Measurements from ENCODE around the gene MGAT5B.
A peak's percentile ranks its signal among the peaks of the same experiment; 100 is the strongest.
"Not testable (repeated sequence)": the region's sequence is repeated elsewhere in the genome, so short reads cannot be mapped to it uniquely, and the experiment has no call there.

MGAT5B gene

DNA sequence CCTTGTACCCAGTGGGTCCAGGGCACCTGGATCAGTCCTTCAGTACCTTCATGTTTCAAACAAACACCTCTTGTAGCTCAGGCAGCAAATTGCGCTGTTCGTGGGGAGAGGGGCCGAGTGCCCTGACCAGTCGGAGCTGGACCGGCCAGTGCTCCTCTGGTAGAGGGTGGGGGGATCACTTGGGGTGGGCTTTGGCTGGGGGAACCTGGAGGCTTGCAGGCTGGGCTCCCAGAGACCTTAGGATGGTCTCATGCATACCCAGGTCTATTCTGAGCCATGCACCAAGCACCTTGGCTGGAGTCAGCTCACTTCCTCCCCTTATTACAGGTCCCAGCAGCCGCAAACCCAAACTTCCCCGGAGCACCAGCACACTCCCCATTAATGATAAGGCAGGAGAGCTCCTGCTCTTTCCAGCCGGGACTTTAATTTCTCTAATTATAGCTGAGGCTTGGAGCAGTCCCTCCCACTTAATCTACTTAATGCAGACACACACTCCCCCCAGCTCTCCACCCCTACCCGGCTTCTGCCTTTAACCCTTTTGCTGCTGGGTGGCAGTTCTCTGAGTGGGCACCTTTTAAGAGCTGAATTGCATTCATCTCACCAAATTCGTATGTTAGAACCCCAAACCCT is 26.3 kb upstream of the MGAT5B start:
- Mint-ChIP-seq H3K4me1 (peaks cover 4% of the 10 kb centered on the region), H3K9me3 (no peaks in the 10 kb centered on the region), H3K27me3 (peaks cover 35% of the 10 kb centered on the region), H3K36me3 (no peaks in the 10 kb centered on the region), H3K4me3 (no peak overlapping the region), H3K27ac (no peak overlapping the region)

DNA sequence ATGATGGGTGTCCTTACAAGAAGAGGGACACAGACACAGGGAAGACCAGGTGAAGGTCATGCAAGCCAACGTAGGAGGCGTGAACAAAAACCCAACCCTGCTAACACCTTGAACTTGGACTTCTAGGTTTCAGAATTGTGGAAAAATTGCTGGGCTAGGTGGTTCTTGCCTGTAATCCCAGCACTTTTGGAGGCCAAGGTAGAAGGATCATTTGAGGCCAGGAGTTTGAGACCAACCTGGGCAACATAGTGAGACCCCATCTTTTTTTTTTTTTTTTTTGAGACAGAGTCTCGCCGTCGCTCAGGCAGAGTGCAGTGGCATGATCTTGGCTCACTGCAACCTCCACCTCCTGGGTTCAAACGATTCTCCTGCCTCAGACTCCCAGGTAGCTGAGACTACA is 25.1 kb upstream of the MGAT5B start:
- not testable (repeated sequence) for H3K36me3 Mint-ChIP-seq, H3K4me1 Mint-ChIP-seq
- peaks cover 38% of the 10 kb centered on the region for H3K27me3 Mint-ChIP-seq

DNA sequence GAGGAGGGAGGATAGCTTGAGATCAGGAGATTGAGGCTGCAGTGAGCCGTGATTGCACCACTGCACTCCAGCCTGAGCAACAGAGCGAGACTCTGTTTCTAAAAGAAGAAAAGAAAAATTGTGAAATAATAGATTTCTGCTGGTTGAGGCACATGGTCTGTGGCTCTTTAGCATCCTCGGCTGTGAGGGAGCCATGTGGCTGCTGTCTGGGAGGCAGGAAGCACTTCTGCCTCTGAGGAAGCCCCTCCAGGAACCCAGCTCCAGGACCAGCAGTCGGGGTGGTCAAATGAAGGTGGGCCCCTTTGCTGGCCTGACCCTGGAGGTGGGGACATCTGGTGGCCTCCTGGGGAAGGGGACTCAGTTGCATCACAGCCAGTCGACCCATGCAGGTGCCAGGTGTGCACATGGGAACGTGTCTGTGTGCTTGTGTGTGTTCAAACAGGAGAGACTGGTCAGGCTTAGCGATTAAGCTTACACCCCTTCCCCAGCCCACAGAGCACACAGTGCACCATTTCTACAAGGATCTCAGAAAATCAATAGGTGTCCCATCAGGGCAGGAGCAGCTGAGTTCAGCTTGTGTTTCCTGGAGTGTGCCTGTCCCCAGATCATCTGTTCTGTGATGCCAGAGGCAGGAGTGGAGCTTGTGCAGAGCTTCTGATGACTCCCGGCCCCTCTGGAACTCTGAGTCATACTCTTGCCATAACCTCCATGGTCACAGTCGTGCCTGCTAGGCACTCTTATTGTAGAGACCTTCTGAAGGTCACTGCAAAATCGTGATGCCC is 24.3 kb upstream of the MGAT5B start:
- Mint-ChIP-seq H3K36me3 (no peaks in the 10 kb centered on the region), H3K27ac (no peak overlapping the region), H3K4me3 (no peak overlapping the region), H3K9me3 (no peaks in the 10 kb centered on the region), H3K4me1 (peaks cover 4% of the 10 kb centered on the region), H3K27me3 (peaks cover 38% of the 10 kb centered on the region)

More for the DNA sequence above, 25.1 kb upstream of the MGAT5B start:
- not testable (repeated sequence) for H3K9me3 Mint-ChIP-seq, H3K4me3 Mint-ChIP-seq, H3K27ac Mint-ChIP-seq

DNA sequence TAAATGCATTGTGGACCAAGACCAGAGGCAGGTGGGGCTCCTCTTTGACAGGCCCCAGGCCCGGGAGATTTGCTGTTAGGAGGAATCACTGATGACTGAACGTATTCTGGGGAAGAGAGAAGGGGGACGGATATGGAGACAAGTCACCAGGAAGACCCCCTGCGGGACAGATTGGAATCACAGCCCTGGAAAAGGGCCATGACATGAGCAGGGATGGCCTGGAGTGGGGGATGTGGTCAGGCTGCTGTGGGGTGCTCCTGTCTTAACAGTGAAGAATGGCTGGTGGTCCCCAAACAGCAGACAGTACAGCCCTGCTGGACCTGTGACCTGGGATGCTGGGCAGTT is 23.7 kb upstream of the MGAT5B start:
- no peak overlapping the region for H3K27ac Mint-ChIP-seq
- H3K9me3 Mint-ChIP-seq, result no peaks in the 10 kb centered on the region
- H3K36me3 Mint-ChIP-seq, result no peaks in the 10 kb centered on the region
- peaks cover 4% of the 10 kb centered on the region for H3K4me1 Mint-ChIP-seq
- H3K27me3 Mint-ChIP-seq, result peaks cover 38% of the 10 kb centered on the region
- no peak overlapping the region for H3K4me3 Mint-ChIP-seq

DNA sequence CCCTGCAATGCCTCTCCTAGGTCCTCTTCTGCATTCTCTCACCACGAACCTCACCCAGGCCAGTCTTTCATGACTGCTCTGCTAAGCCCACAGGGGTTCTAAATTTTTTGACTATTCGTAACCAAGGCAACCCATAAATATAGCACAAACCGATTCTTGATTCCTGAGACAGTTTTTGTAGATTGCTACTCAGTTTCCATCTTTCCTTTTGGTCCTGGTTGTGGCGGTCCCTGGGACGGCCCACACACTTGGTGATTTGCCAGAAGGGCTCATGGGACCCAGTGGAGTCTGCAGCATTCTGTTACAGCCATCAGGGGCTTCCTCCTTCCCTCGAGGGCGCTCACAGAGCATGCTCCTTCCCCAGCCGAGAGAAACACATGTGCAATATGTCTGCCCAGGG is 23.4 kb upstream of the MGAT5B start:
- Mint-ChIP-seq H3K27ac (no peak overlapping the region), H3K36me3 (no peaks in the 10 kb centered on the region), H3K4me1 (peaks cover 4% of the 10 kb centered on the region), H3K9me3 (no peaks in the 10 kb centered on the region), H3K4me3 (no peak overlapping the region), H3K27me3 (peaks cover 37% of the 10 kb centered on the region)

DNA sequence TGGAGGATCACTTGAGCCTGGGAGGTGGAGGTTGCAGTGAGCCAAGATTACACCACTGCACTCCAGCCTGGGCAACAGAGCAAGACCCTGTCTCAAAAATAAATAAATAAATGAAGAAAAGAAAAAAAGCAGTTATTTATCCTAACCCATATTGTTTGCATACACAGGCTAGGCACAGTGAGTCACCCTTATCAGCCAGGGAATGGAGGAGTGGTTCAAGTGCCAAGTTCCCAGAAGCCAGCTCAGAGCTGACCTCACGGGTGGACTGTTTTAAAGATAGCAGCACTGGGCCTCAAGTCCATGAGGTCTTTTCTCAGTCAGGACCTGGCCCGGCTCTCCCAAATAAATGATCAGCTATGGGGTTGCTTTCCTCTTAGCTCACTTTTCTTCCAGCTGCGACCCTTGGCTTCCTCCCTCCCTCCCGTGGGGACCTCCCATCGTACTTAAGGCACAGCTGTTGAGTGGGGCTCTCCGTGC is 22.6 kb upstream of the MGAT5B start:
- no peaks in the 10 kb centered on the region for H3K36me3 Mint-ChIP-seq
- H3K4me3 Mint-ChIP-seq, result no peak overlapping the region
- no peak overlapping the region for H3K27ac Mint-ChIP-seq
- H3K4me1 Mint-ChIP-seq, result peaks cover under 1% of the 10 kb centered on the region
- peaks cover 31% of the 10 kb centered on the region for H3K27me3 Mint-ChIP-seq
- no peaks in the 10 kb centered on the region for H3K9me3 Mint-ChIP-seq

DNA sequence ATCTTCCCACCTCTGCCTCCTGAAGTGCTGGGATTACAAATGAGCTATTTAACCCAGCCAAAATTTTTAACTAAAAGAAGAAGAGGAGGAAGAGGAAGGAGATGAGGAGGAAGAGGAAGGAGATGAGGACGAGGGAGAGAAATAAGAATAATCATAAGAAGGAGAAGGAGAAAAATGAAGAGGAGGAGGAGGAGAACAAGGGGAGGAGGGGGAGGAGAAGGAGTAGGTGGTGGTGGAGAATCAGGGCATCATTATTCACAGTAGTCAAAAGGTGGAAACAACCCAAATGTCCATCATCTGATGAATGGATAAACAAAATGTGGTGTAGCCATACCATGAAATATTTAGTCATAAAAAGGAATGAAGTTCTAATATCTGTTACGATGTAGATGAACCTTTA is 21.2 kb upstream of the MGAT5B start:
- H3K9me3 Mint-ChIP-seq, result no peaks in the 10 kb centered on the region
- no peaks in the 10 kb centered on the region for H3K36me3 Mint-ChIP-seq
- H3K27ac Mint-ChIP-seq, result no peak overlapping the region
- peaks cover 21% of the 10 kb centered on the region for H3K27me3 Mint-ChIP-seq
- no peak overlapping the region for H3K4me3 Mint-ChIP-seq
- H3K4me1 Mint-ChIP-seq, result no peaks in the 10 kb centered on the region

DNA sequence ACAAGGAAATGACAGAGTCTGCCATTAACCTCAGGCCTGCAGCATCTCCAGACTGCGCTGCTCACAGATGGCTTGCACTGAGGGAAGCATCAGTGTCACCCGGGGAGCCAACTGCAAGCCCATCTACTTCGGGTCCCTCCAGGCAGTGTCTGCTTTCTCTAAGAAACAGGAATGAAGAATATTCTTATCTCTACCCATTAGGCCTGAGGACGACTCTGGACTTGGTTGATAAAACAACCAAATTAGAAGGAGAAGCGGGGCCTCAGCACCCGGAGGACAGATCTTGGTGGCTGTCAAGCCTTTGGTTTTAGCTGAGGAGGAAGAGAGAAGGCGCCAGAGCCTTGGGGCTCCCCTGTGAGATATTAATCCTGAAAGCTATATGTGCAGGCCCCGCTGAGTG is 19.5 kb upstream of the MGAT5B start:
- Mint-ChIP-seq H3K27ac (peak overlapping the region; percentile 30), H3K27me3 (peaks cover 15% of the 10 kb centered on the region), H3K4me1 (no peaks in the 10 kb centered on the region), H3K36me3 (no peaks in the 10 kb centered on the region), H3K9me3 (no peaks in the 10 kb centered on the region), H3K4me3 (no peak overlapping the region)

DNA sequence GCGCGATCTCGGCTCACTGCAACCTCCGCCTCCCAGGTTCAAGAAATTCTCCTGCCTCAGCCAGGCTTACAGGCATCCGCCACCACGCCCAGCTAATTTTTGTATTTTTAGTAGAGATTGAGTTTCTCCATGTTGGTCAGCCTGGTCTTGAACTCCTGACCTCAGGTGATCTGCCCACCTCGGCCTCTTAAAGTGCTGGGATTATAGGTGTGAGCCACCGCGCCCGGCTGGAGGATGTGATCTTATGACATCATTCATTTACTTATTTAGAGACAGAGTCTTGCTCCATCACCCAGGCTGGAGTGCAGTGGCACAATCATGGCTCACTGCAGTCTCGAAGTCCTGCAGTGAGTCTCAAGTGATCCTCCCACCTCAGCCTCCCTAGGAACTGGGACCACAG is 19.0 kb upstream of the MGAT5B start:
- H3K27ac Mint-ChIP-seq, H3K4me1 Mint-ChIP-seq, H3K4me3 Mint-ChIP-seq, H3K9me3 Mint-ChIP-seq, H3K36me3 Mint-ChIP-seq: not testable (repeated sequence)
- H3K27me3 Mint-ChIP-seq, result peaks cover 15% of the 10 kb centered on the region

DNA sequence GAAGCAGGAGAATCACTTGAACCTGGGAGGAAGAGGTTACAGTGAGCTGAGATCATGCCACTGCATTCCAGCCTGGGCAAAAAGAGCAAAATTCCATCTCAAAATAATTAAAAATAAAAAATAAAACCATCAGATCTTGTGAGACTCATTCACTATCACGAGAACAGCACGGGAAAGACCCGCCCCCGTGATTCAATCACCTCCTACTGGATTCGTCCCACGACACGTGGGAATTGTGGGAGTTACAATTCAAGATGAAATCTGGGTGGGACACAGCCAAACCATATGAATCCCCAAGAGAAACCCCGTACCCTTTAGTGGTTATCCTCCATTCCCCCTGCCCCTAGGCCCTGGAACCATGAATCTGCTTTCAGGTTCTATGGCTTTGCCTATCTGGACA is 15.4 kb upstream of the MGAT5B start:
- no peaks in the 10 kb centered on the region for H3K9me3 Mint-ChIP-seq

DNA sequence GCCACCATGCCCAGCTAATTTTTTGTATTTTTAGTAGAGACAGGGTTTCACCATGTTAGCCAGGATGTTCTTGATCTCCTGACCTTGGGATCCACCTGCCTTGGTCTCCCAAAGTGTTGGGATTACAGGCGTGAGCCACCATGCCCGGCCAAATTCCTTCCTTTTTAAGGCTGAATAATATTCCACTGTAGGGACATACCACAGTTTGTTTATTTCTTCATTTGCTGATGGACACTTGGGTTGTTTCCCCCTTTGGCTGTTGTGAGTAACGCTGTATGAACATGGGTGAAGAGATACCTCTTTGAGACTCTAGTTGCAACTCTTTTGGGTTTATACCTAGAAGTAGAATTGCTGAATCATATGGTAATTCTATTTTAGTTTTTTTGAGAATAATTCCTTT is 13.1 kb upstream of the MGAT5B start:
- no peaks in the 10 kb centered on the region for H3K4me1 Mint-ChIP-seq
- H3K27ac Mint-ChIP-seq, result no peak overlapping the region
- H3K4me3 Mint-ChIP-seq, result no peak overlapping the region
- no peaks in the 10 kb centered on the region for H3K9me3 Mint-ChIP-seq
- H3K36me3 Mint-ChIP-seq, result no peaks in the 10 kb centered on the region
- peaks cover 2% of the 10 kb centered on the region for H3K27me3 Mint-ChIP-seq

More for the DNA sequence above, 15.4 kb upstream of the MGAT5B start:
- Mint-ChIP-seq H3K27ac (no peak overlapping the region), H3K4me1 (no peaks in the 10 kb centered on the region), H3K36me3 (no peaks in the 10 kb centered on the region), H3K27me3 (peaks cover 2% of the 10 kb centered on the region), H3K4me3 (no peak overlapping the region)

DNA sequence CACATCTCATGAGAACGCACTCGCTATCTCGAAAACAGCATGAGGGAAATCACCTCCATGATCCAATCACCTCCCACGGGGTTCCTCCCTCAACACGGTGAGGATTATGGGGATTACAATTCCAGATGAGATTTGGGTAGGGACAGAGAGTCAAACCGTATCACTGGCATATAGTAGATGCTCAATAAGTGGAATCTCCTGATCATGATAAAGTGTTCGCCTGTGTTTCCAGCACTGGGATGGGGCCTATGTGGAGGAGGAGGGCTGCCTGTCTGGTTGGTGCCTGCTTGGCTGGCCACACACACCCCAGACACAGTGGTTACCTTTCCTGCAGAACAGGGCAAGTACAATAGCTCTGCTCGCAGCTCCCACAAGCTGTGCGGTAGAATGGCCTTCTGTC is 6.1 kb upstream of the MGAT5B start:
- H3K4me1 Mint-ChIP-seq, result no peaks in the 10 kb centered on the region
- H3K9me3 Mint-ChIP-seq, result no peaks in the 10 kb centered on the region

DNA sequence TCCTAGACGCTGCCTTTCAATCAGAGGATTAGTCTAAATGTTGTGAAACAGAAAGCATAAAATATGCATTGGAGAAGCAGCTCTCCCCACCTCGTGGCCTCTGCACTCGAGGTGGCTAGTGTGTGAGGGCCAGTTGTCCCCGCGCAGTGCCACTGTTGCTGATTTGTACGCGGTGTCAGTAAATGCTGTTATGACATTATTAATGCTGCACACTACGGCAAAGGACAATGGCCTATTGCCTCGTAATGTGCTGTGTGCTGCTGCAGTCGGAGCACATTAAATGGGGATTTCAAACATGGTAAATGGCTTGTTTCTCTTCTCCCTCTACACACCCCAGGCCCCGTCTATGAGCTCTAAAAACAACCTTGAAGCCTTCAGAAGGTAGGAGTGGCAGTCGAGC is 5.7 kb upstream of the MGAT5B start:
- Mint-ChIP-seq H3K4me1 (peaks cover 1% of the 10 kb centered on the region), H3K27me3 (peaks cover 2% of the 10 kb centered on the region), H3K4me3 (no peak overlapping the region), H3K36me3 (no peaks in the 10 kb centered on the region), H3K27ac (no peak overlapping the region), H3K9me3 (no peaks in the 10 kb centered on the region)

More for the DNA sequence above, 6.1 kb upstream of the MGAT5B start:
- no peak overlapping the region for H3K4me3 Mint-ChIP-seq
- no peak overlapping the region for H3K27ac Mint-ChIP-seq
- peaks cover under 1% of the 10 kb centered on the region for H3K27me3 Mint-ChIP-seq
- H3K36me3 Mint-ChIP-seq, result no peaks in the 10 kb centered on the region

DNA sequence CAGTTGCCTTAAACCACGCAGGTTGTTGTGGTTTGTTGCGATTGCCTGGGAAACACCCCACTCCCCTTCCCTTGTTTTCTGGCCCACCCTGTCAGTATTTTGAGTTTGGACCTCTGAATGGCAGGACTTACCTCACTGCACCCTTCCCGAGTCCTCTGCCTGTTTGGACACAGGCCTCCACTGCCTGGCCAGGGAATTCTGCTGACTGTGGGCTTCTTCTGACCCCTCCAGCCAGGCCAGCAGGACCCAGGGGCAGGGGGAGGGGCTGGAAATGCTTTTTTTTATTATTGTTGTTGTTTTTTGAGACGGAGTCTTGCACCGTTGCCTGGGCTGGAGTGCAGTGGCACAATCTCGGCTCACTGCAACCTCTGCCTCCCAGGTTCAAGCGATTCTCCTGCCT is 4.2 kb upstream of the MGAT5B start:
- H3K27me3 Mint-ChIP-seq, result peaks cover 6% of the 10 kb centered on the region
- H3K4me1 Mint-ChIP-seq, result peaks cover 6% of the 10 kb centered on the region
- no peaks in the 10 kb centered on the region for H3K9me3 Mint-ChIP-seq
- no peak overlapping the region for H3K27ac Mint-ChIP-seq
- H3K36me3 Mint-ChIP-seq, result no peaks in the 10 kb centered on the region
- H3K4me3 Mint-ChIP-seq, result no peak overlapping the region

DNA sequence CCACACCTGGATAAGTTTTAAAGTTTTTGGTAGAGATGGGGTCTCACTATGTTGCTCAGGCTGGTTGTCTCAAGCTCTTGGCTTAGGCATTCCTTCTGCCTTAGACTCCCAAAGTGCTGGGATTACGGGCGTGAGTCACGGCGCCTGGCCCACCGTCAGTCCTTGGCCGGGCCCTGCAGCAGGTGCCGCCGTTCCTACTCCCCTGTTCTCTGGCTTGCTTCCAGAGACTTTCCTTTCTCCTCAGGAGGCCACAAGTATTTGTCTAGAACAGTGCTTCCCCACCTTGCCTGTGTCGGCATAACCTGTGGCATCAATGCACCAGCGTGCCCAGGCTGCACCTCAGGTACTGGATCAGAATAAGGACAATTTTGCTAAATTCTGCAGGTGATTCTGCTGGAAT is 3.0 kb upstream of the MGAT5B start:
- no peak overlapping the region for H3K4me3 Mint-ChIP-seq
- no peaks in the 10 kb centered on the region for H3K36me3 Mint-ChIP-seq
- H3K9me3 Mint-ChIP-seq, result no peaks in the 10 kb centered on the region
- peaks cover 6% of the 10 kb centered on the region for H3K27me3 Mint-ChIP-seq
- H3K27ac Mint-ChIP-seq, result no peak overlapping the region
- peaks cover 6% of the 10 kb centered on the region for H3K4me1 Mint-ChIP-seq

DNA sequence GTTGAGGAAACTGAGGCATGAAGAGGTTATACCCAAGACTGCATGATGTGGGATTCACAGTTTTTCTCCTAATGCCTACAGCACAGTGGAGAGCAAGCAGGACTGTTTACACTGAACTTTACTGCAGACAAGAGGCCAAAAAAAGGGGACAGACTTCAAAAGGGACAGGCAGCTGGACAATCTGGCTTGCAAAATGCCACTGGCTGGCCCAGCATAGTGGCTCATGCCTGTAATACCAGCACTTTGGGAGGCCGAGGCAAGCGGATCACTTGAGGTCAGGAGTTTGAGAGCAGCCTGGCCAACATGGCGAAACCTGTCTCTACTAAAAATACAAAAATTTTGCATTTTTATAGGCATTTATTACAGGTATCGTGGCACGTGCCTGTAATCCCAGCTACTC is 2.0 kb upstream of the MGAT5B start:
- no peaks in the 10 kb centered on the region for H3K9me3 Mint-ChIP-seq
- H3K27me3 Mint-ChIP-seq, result peaks cover 6% of the 10 kb centered on the region
- H3K4me3 Mint-ChIP-seq, result no peak overlapping the region
- no peak overlapping the region for H3K27ac Mint-ChIP-seq
- no peaks in the 10 kb centered on the region for H3K36me3 Mint-ChIP-seq
- H3K4me1 Mint-ChIP-seq, result peaks cover 6% of the 10 kb centered on the region
